Naive thymus-derived CD8-positive, alpha-beta T cell (primary cell): ENCODE results near the gene CDH4. TPM values are rescaled to one million over a fixed set of nuclear protein-coding genes. Genes with fewer than 3 reads are reported as not detected.

Source experiments
- ATAC-seq, 2 donors: fragments of 150-1000 bp; cut with Tn5 transposase in 1 of 2; sonication (Bioruptor Pico), chemical (Tn5 transposase) in 1 of 2; 1 replicate in 1 of 2; 2 replicates in 1 of 2; pipeline ENCODE4 v1.10.0; 2021; ENCODE audit warnings: mild to moderate bottlenecking in 2 of 2, moderate library complexity in 2 of 2
- POLR2A ChIA-PET: fragments of 350-600 bp; sonication (Branson Sonifier 250); formaldehyde crosslinking; loops from one replicate; lab custom pipeline; 2021; ENCODE audit warnings: antibody characterized with exemption; lab: Charles Lee
- DNase-seq, 10 donors: peaks; one replicate each; pipeline versions ENCODE4 v3.0.0 to v3.0.0-alpha.2; 2020 to 2022
- H3K27ac Mint-ChIP-seq, 10 donors: one replicate each; pipeline ENCODE4 v1.8.0; 2020 to 2022; ENCODE audit warnings: mild to moderate bottlenecking in 10 of 10, mixed read lengths in 10 of 10, moderate library complexity in 4 of 10, inconsistent platforms in 1 of 10
- H3K27me3 Mint-ChIP-seq, 5 donors: one replicate each; pipeline ENCODE4 v1.8.0; 2021 to 2022; ENCODE audit warnings: mixed read lengths in 5 of 5
- H3K36me3 Mint-ChIP-seq, 3 donors: one replicate each; pipeline ENCODE4 v1.8.0; 2020 to 2022; ENCODE audit warnings: mixed read lengths in 3 of 3, mild to moderate bottlenecking in 2 of 3, inconsistent platforms in 1 of 3
- H3K4me1 Mint-ChIP-seq, 4 donors: one replicate each; pipeline ENCODE4 v1.8.0; 2021 to 2022; ENCODE audit warnings: mixed read lengths in 4 of 4
- H3K4me3 Mint-ChIP-seq, 10 donors: one replicate each; pipeline ENCODE4 v1.8.0; 2020 to 2022; ENCODE audit warnings: mild to moderate bottlenecking in 10 of 10, mixed read lengths in 10 of 10, moderate library complexity in 6 of 10, inconsistent platforms in 1 of 10
- H3K9me3 Mint-ChIP-seq, 9 donors: one replicate each; pipeline ENCODE4 v1.8.0; 2020 to 2022; ENCODE audit warnings: mixed read lengths in 9 of 9, mild to moderate bottlenecking in 3 of 9, inconsistent platforms in 1 of 9, moderate library complexity in 1 of 9
- polyA plus RNA-seq, 3 donors: library from polyadenylated mRNA; unstranded; fragments of 300-500 nt; fragmentation: Illumina TruSeq; gene quantifications; one replicate each; pipeline ENCODE4 v1.2.3, GENCODE V29; 2021
- total RNA-seq, 8 experiments: library from RNA in 2 of 8; stranded (reverse) in 2 of 8; gene quantifications; one replicate each; pipeline ENCODE4 v1.2.3 and lab custom pipeline; 2021 to 2026

The CDH4 gene
- total and polyA plus RNA-seq, 5 experiments from 2014 or later, result 0.07 to 0.44 (median 0.15) TPM; not detected in 1

- H3K36me3 Mint-ChIP-seq, result no peaks in the 10 kb centered on the region
- peaks cover 0 to 5% (median 0%) of the 10 kb centered on the region in 9 donors for H3K9me3 Mint-ChIP-seq
- H3K4me3 Mint-ChIP-seq, result no peak overlapping the region
- no peak overlapping the region for H3K27ac Mint-ChIP-seq
- POLR2A ChIA-PET, result no interaction called here
- DNase-seq, result no peak
- ATAC-seq, result no peak
- H3K4me1 Mint-ChIP-seq, result no peaks in the 10 kb centered on the region
- peaks cover 0 to 3% (median 0%) of the 10 kb centered on the region in 5 donors for H3K27me3 Mint-ChIP-seq
Measured at GRCh38 chr20:61726979-61727378, 474.9 kb downstream of the CDH4 start.

GRCh38 chr20:61727761-61728160 lies 475.7 kb downstream of the CDH4 start:
- H3K36me3 Mint-ChIP-seq, result no peaks in the 10 kb centered on the region
- peaks cover 0 to 7% (median 2%) of the 10 kb centered on the region in 5 donors for H3K27me3 Mint-ChIP-seq
- POLR2A ChIA-PET, result no interaction called here
- no peak for ATAC-seq
- H3K4me3 Mint-ChIP-seq, result no peak overlapping the region
- no peaks in the 10 kb centered on the region for H3K4me1 Mint-ChIP-seq
- DNase-seq, result peak in 1 of 10 donors; percentile 38
- peaks cover 0 to 2% (median 0%) of the 10 kb centered on the region in 9 donors for H3K9me3 Mint-ChIP-seq
- no peak overlapping the region for H3K27ac Mint-ChIP-seq

GRCh38 chr20:61728326-61728725 lies 476.3 kb downstream of the CDH4 start:
- H3K9me3 Mint-ChIP-seq, result peaks cover 0 to 2% (median 0%) of the 10 kb centered on the region in 9 donors
- DNase-seq (peak in 1 of 10 donors; percentile 3), ATAC-seq (no peak)
- H3K27ac Mint-ChIP-seq, result no peak overlapping the region
- POLR2A ChIA-PET, result no interaction called here
- H3K27me3 Mint-ChIP-seq, result peaks cover 0 to 7% (median 4%) of the 10 kb centered on the region in 5 donors
- H3K4me3 Mint-ChIP-seq, result no peak overlapping the region
- no peaks in the 10 kb centered on the region for H3K4me1 Mint-ChIP-seq
- no peaks in the 10 kb centered on the region for H3K36me3 Mint-ChIP-seq

GRCh38 chr20:61728786-61729770 lies 477.0 kb downstream of the CDH4 start:
- Mint-ChIP-seq H3K27ac (no peak overlapping the region), H3K27me3 (peaks cover 0 to 13% (median 6%) of the 10 kb centered on the region in 5 donors), H3K4me1 (no peaks in the 10 kb centered on the region), H3K36me3 (no peaks in the 10 kb centered on the region), H3K9me3 (peaks cover 0 to 3% (median 0%) of the 10 kb centered on the region in 9 donors), H3K4me3 (no peak overlapping the region)
- POLR2A ChIA-PET, result no interaction called here
- DNase-seq (peak in 1 of 10 donors; percentile 52), ATAC-seq (no peak)

GRCh38 chr20:61730631-61731362 lies 478.7 kb downstream of the CDH4 start:
- Mint-ChIP-seq H3K27ac (no peak overlapping the region), H3K27me3 (peaks cover 0 to 19% (median 9%) of the 10 kb centered on the region in 5 donors), H3K36me3 (no peaks in the 10 kb centered on the region), H3K9me3 (peaks cover 0 to 3% (median 0%) of the 10 kb centered on the region in 9 donors), H3K4me3 (no peak overlapping the region), H3K4me1 (no peaks in the 10 kb centered on the region)
- ATAC-seq (no peak), DNase-seq (peak in 1 of 10 donors; percentile 54)
- POLR2A ChIA-PET, result no interaction called here

- Mint-ChIP-seq H3K9me3 (peaks cover 0 to 3% (median 0%) of the 10 kb centered on the region in 9 donors), H3K4me1 (peaks cover 0 to 1% (median 0%) of the 10 kb centered on the region in 4 donors), H3K4me3 (no peak overlapping the region), H3K27ac (no peak overlapping the region), H3K27me3 (peaks cover 0 to 27% (median 15%) of the 10 kb centered on the region in 5 donors), H3K36me3 (no peaks in the 10 kb centered on the region)
- POLR2A ChIA-PET, result no interaction called here
- DNase-seq (peak in 1 of 10 donors; percentile 40), ATAC-seq (no peak)
Measured at GRCh38 chr20:61731363-61732181, 479.5 kb downstream of the CDH4 start.

GRCh38 chr20:61732511-61733210 lies 480.6 kb downstream of the CDH4 start:
- no peaks in the 10 kb centered on the region for H3K36me3 Mint-ChIP-seq
- ATAC-seq (no peak), DNase-seq (peak in 1 of 10 donors; percentile 51)
- H3K4me1 Mint-ChIP-seq, result peaks cover 0 to 1% (median 0%) of the 10 kb centered on the region in 4 donors
- H3K9me3 Mint-ChIP-seq, result peaks cover 0 to 3% (median 0%) of the 10 kb centered on the region in 9 donors
- peak overlapping the region in 1 of 10 donors; percentile 14 for H3K27ac Mint-ChIP-seq
- POLR2A ChIA-PET, result no interaction called here
- H3K4me3 Mint-ChIP-seq, result no peak overlapping the region
- peaks cover 0 to 27% (median 15%) of the 10 kb centered on the region in 5 donors for H3K27me3 Mint-ChIP-seq

GRCh38 chr20:61733216-61733615 lies 481.2 kb downstream of the CDH4 start:
- Mint-ChIP-seq H3K4me3 (no peak overlapping the region), H3K27me3 (peaks cover 0 to 27% (median 17%) of the 10 kb centered on the region in 5 donors), H3K36me3 (no peaks in the 10 kb centered on the region), H3K9me3 (peaks cover 0 to 3% (median 0%) of the 10 kb centered on the region in 9 donors), H3K4me1 (peaks cover 0 to 1% (median 0%) of the 10 kb centered on the region in 4 donors), H3K27ac (peak overlapping the region in 1 of 10 donors; percentile 14)
- ATAC-seq, result no peak
- POLR2A ChIA-PET, result no interaction called here
- peak in 1 of 10 donors; percentile 56 for DNase-seq

GRCh38 chr20:61733891-61734732 lies 482.1 kb downstream of the CDH4 start:
- no peaks in the 10 kb centered on the region for H3K36me3 Mint-ChIP-seq
- DNase-seq, result peak in 1 of 10 donors; percentile 35
- ATAC-seq, result no peak
- peaks cover 0 to 3% (median 0%) of the 10 kb centered on the region in 9 donors for H3K9me3 Mint-ChIP-seq
- peaks cover 0 to 27% (median 17%) of the 10 kb centered on the region in 5 donors for H3K27me3 Mint-ChIP-seq
- no peak overlapping the region for H3K4me3 Mint-ChIP-seq
- peaks cover 0 to 1% (median 0%) of the 10 kb centered on the region in 4 donors for H3K4me1 Mint-ChIP-seq
- POLR2A ChIA-PET, result no interaction called here
- peak overlapping the region in 1 of 10 donors; percentile 14 for H3K27ac Mint-ChIP-seq

GRCh38 chr20:61734733-61735502 lies 482.9 kb downstream of the CDH4 start:
- ATAC-seq (no peak), DNase-seq (peak in 1 of 10 donors; percentile 56)
- Mint-ChIP-seq H3K4me1 (peaks cover 0 to 1% (median 0%) of the 10 kb centered on the region in 4 donors), H3K27ac (no peak overlapping the region), H3K9me3 (peaks cover 0 to 3% (median 0%) of the 10 kb centered on the region in 9 donors), H3K27me3 (peaks cover 0 to 27% (median 17%) of the 10 kb centered on the region in 5 donors), H3K4me3 (no peak overlapping the region), H3K36me3 (no peaks in the 10 kb centered on the region)
- POLR2A ChIA-PET, result no interaction called here
